GM19023 (cell line): ENCODE results near the gene DHRS3.

ENCODE experiments used
- ATAC-seq: cut with Tn5 transposase; IDR thresholded peaks from one replicate; pipeline ENCODE4 v1.9.1; 2021; ENCODE audit warnings: mild to moderate bottlenecking, moderate library complexity; ENCODE audit not compliant: unreplicated experiment

The DHRS3 gene

GRCh38 chr1:12554521-12555305 lies 63.3 kb downstream of the DHRS3 start:
- no peak for ATAC-seq

GRCh38 chr1:12553963-12554362 lies 64.0 kb downstream of the DHRS3 start:
- ATAC-seq = no peak

- no peak for ATAC-seq
Measured at GRCh38 chr1:12552951-12553921, 64.8 kb downstream of the DHRS3 start.

GRCh38 chr1:12552111-12552888 lies 65.7 kb downstream of the DHRS3 start:
- ATAC-seq = no peak

GRCh38 chr1:12551584-12551983 lies 66.4 kb downstream of the DHRS3 start:
- no peak for ATAC-seq

GRCh38 chr1:12549460-12550349 lies 68.3 kb downstream of the DHRS3 start:
- ATAC-seq = no peak

- ATAC-seq = no peak
Measured at GRCh38 chr1:12548973-12549459, 69.0 kb downstream of the DHRS3 start.

GRCh38 chr1:12548279-12548972 lies 69.6 kb downstream of the DHRS3 start:
- ATAC-seq = no peak

- no peak for ATAC-seq
Measured at GRCh38 chr1:12547586-12548225, 70.3 kb downstream of the DHRS3 start.

GRCh38 chr1:12546771-12547585 lies 71.0 kb downstream of the DHRS3 start:
- no peak for ATAC-seq

GRCh38 chr1:12544992-12545391 lies 73.0 kb downstream of the DHRS3 start:
- ATAC-seq = no peak

- no peak for ATAC-seq
Measured at GRCh38 chr1:12544357-12544756, 73.7 kb downstream of the DHRS3 start.

- no peak for ATAC-seq
Measured at GRCh38 chr1:12543740-12544154, 74.3 kb downstream of the DHRS3 start.

- ATAC-seq = no peak
Measured at GRCh38 chr1:12542616-12543592, 75.1 kb downstream of the DHRS3 start.

GRCh38 chr1:12542138-12542465 lies 75.9 kb downstream of the DHRS3 start:
- ATAC-seq = no peak

GRCh38 chr1:12541274-12542137 lies 76.5 kb downstream of the DHRS3 start:
- no peak for ATAC-seq
